HG03196 (cell line): ENCODE measurements around the gene OR5K1.

ENCODE experiments used
- ATAC-seq: cut with Tn5 transposase; IDR thresholded peaks from one replicate; pipeline ENCODE4 v1.9.1; 2021; ENCODE audit not compliant: unreplicated experiment

The OR5K1 gene

GRCh38 chr3:98513736-98514135 is 50.7 kb downstream of the OR5K1 start:
- ATAC-seq = no peak

GRCh38 chr3:98514948-98515347 is 51.9 kb downstream of the OR5K1 start:
- ATAC-seq = no peak

DNA sequence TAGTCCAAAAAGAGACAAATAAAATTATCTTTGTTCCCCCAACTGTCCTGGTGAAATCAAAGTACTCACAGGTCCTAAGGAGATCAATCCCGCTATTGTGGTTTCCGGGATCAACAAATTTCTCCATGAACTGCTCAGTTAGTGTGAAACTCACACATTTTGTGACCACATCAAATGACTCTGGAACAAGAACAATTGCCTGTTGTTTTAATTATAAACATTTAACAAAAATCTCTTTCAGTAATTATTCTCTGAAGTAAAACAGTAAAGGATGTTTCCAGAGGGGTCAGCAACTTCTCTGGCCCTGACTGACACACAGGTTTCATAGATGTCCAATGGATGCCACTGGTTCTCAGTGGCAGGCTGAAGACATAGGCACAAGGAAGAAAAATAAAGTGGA is 55.8 kb downstream of the OR5K1 start:
- no peak for ATAC-seq

DNA sequence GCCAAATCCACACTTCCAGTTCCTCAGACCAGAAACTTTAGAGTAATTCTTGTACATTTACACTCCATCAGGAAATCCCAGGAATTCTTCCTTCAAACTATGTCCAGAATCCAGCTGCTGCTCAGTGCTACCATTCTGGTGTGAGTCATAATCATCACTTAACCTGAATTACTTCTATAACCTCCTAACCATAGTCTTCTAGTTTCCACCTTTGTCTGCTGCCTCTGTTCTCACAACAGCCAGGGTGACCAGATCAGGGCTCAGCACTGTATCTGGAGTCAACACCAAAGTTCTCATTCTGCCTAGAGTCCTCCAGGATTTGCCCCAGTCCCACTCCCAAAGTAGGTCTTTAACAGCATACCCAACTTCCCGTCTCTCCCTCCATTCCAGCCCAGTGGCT is 56.4 kb downstream of the OR5K1 start:
- no peak for ATAC-seq

- peak; percentile 45 for ATAC-seq
Measured at GRCh38 chr3:98521897-98522543, 59.0 kb downstream of the OR5K1 start.
